ENCODE measurements around the gene TGFB1. TPM values are rescaled to one million over a fixed set of nuclear protein-coding genes. Genes with fewer than 3 reads are reported as not detected.
A peak's percentile ranks its signal among the peaks of the same experiment; 100 is the strongest.

TGFB1 gene
- polyA plus RNA-seq, 1 donor (not counting 4 experiments of a cell fraction or from before 2014, with no cell fraction given): 5.8 TPM

- TF ChIP-seq, protein P1, sequence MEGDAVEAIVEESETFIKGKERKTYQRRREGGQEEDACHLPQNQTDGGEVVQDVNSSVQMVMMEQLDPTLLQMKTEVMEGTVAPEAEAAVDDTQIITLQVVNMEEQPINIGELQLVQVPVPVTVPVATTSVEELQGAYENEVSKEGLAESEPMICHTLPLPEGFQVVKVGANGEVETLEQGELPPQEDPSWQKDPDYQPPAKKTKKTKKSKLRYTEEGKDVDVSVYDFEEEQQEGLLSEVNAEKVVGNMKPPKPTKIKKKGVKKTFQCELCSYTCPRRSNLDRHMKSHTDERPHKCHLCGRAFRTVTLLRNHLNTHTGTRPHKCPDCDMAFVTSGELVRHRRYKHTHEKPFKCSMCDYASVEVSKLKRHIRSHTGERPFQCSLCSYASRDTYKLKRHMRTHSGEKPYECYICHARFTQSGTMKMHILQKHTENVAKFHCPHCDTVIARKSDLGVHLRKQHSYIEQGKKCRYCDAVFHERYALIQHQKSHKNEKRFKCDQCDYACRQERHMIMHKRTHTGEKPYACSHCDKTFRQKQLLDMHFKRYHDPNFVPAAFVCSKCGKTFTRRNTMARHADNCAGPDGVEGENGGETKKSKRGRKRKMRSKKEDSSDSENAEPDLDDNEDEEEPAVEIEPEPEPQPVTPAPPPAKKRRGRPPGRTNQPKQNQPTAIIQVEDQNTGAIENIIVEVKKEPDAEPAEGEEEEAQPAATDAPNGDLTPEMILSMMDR (optimal IDR thresholded peaks at IDR 0.05 in 1 of 3, IDR thresholded peaks at IDR 0.05 in 1 of 3, conservative IDR thresholded peaks at IDR 0.05 in 1 of 3; ENCODE audit: extremely low read depth in 1 of 3, insufficient read depth in 2 of 3, low read length in 3 of 3): no peak
- no peak for TF ChIP-seq EZH2 (IDR thresholded peaks at IDR 0.05; ENCODE audit: low read length)
- H3K27ac ChIP-seq (ENCODE audit: control insufficient read depth, insufficient read depth, low read length): peak overlapping the region; percentile 62
- H3K9me3 ChIP-seq (ENCODE audit: control insufficient read depth, low read depth, low read length): no peaks in the 10 kb centered on the region
- no peaks in the 10 kb centered on the region for H3K27me3 ChIP-seq (ENCODE audit: control insufficient read depth, extremely low read depth, insufficient read depth, low read length)
- H4K20me1 ChIP-seq (ENCODE audit: control insufficient read depth, extremely low read depth, insufficient read depth, low read length): no peaks in the 10 kb centered on the region
- FAIRE-seq (peak; percentile 92), DNase-seq (ENCODE audit: low read depth, low spot score) (peak; percentile 84)
- H3K4me1 ChIP-seq (ENCODE audit: control insufficient read depth, extremely low read depth, insufficient read depth, low read length): peaks cover 19% of the 10 kb centered on the region
- no peak overlapping the region for H2AFZ ChIP-seq (ENCODE audit: control insufficient read depth, low read length)
- peaks cover 12% of the 10 kb centered on the region for H3K79me2 ChIP-seq (ENCODE audit: control insufficient read depth, insufficient read depth, low read length)
- dilution Hi-C loops (cut with MboI; ENCODE audit: extremely low pct_ligation_motif_present, low sequenced_read_pairs): no loop called here
- H3K36me3 ChIP-seq (ENCODE audit: control insufficient read depth in 2 of 2, extremely low read depth in 1 of 2, insufficient read depth in 2 of 2, low read length in 2 of 2): no peaks in the 10 kb centered on the region
- no peak overlapping the region for H3K4me2 ChIP-seq (ENCODE audit: control insufficient read depth, extremely low read depth, insufficient read depth, low read depth, low read length)
- H3K9me1 ChIP-seq (ENCODE audit: control insufficient read depth, extremely low read depth, insufficient read depth, low read length): peaks cover 2% of the 10 kb centered on the region
- H3K4me3 ChIP-seq (ENCODE audit: control insufficient read depth in 2 of 3, extremely low read depth in 1 of 3, insufficient read depth in 2 of 3, low read depth in 1 of 3, low read length in 3 of 3): no peak overlapping the region
- H3K9ac ChIP-seq (ENCODE audit: control insufficient read depth, extremely low read depth, insufficient read depth, low read length): peak overlapping the region; percentile 13
Measured at GRCh38 chr19:41367848-41368301, 14.2 kb upstream of the TGFB1 start.

- FAIRE-seq: no peak
- Histone ChIP-seq H3K4me1 (ENCODE audit: control insufficient read depth, extremely low read depth, insufficient read depth, low read length) (peaks cover 26% of the 10 kb centered on the region), H3K79me2 (ENCODE audit: control insufficient read depth, insufficient read depth, low read length) (peaks cover 12% of the 10 kb centered on the region), H3K36me3 (ENCODE audit: control insufficient read depth in 2 of 2, extremely low read depth in 1 of 2, insufficient read depth in 2 of 2, low read length in 2 of 2) (no peaks in the 10 kb centered on the region), H3K27me3 (ENCODE audit: control insufficient read depth, extremely low read depth, insufficient read depth, low read length) (no peaks in the 10 kb centered on the region), H3K4me2 (ENCODE audit: control insufficient read depth, extremely low read depth, insufficient read depth, low read depth, low read length) (no peak overlapping the region), H4K20me1 (ENCODE audit: control insufficient read depth, extremely low read depth, insufficient read depth, low read length) (no peaks in the 10 kb centered on the region), H3K4me3 (ENCODE audit: control insufficient read depth in 2 of 3, extremely low read depth in 1 of 3, insufficient read depth in 2 of 3, low read depth in 1 of 3, low read length in 3 of 3) (no peak overlapping the region), H3K27ac (ENCODE audit: control insufficient read depth, insufficient read depth, low read length) (no peak overlapping the region), H3K9me3 (ENCODE audit: control insufficient read depth, low read depth, low read length) (no peaks in the 10 kb centered on the region), H3K9me1 (ENCODE audit: control insufficient read depth, extremely low read depth, insufficient read depth, low read length) (peaks cover 2% of the 10 kb centered on the region), H3K9ac (ENCODE audit: control insufficient read depth, extremely low read depth, insufficient read depth, low read length) (no peak overlapping the region), H2AFZ (ENCODE audit: control insufficient read depth, low read length) (no peak overlapping the region)
- TF ChIP-seq, protein P1 (optimal IDR thresholded peaks at IDR 0.05 in 1 of 3, IDR thresholded peaks at IDR 0.05 in 1 of 3, conservative IDR thresholded peaks at IDR 0.05 in 1 of 3; ENCODE audit: extremely low read depth in 1 of 3, insufficient read depth in 2 of 3, low read length in 3 of 3): peak in 2 of 3 experiments; percentile 21 to 22
- no peak for TF ChIP-seq EZH2 (IDR thresholded peaks at IDR 0.05; ENCODE audit: low read length)
- no peak for DNase-seq (ENCODE audit: low read depth, low spot score)
- dilution Hi-C loops (cut with MboI; ENCODE audit: extremely low pct_ligation_motif_present, low sequenced_read_pairs): no loop called here
Measured at GRCh38 chr19:41366089-41366488, 12.4 kb upstream of the TGFB1 start.
